T1000 (cell line): ENCODE results near the gene CERS5.
"Not testable (repeated sequence)": the region's sequence is repeated elsewhere in the genome, so short reads cannot be mapped to it uniquely, and the experiment has no call there.

Experiments
- DNase-seq: peaks from one replicate; lab custom pipeline; 2025; ENCODE audit warnings: mixed read lengths; lab: John Stamatoyannopoulos, UW

The CERS5 gene

DNA sequence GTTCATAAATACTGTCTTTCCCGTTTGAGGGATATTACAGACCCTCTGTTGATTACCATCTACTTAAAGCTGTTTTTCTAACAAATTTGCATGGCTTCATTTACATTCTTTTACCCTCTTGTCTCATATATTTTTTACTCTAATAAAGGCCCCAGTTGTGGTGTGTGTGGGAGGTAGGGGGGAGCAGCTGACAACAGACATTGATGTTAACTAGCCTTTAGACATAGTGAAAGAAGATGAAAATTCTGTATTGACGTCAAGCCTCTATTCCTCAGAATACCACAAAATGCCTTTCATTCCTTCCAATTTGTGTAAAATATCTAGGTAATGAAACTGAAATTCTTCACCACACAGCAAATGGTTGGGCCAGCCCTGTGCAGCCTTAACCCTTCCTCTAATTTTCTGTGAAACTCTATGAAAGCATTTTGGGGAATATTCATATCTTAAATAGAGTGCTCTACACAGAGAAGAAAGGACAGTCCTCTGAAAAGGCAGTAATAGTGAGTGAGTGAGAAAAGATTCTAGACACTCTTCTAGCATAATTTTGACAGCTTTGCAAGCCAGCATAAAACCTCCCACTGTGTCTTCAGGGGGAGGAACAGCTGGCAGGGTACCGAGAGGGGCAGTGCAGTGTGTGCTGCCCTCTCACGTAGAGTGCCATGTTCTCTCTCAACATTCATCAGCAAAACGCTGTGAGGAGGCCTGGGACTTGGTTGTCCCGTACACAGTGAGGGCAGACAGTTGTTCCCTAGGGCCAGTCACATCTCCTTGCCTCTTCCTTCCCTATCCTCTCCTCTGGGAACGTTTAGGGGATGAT, 20.1 kb upstream of the CERS5 start:
- no peak for DNase-seq

DNA sequence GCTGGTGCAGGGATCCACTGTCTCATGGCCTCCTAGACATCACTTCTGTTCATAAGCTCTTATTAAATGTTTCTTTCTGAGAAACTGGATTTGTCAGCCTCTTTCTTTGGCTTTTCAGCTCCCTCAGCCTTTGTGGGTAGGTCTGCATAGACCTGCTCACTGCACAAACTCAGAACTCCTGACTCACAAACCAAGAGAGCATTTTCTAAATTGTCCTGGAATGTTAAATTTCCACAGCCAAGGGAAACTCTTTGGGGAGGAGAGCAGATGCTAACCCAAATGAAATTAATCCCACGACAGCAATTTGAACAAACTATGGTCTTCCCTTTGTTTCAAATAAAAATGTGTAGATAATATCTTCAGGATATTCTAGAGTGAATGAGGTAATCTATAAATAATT, 19.5 kb upstream of the CERS5 start:
- DNase-seq = no peak

DNA sequence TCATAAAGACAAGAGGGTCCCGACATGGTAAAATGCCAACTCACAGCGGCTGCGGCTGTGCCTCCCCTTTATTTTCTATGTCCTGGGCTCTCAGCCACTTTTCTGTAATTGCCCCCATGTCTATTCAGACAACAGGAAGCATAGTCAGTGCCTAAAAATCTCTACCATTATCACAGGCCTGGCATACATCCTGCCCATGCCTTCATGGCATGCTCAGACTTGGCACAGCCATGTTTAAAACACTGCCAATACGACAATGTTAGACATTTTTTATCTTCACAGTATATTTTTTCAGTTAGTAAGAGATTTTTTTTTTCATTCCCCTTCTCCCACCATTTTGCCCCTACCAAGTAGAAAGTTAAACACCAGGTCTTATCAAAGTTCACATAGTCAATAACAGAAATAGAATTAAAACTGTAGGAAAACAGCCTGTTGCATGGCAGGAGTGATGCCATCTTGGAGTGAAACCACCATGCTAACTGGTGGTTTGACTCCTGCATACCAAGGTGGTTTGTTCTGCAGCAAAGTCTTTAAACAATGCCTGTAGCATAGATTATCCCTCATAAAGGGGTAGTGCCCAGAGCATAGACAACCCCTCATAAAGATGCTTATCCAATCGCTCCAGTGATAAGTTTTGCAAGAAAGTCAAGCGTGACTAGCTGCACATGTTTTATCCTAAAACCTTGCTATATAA, 18.9 kb upstream of the CERS5 start:
- no peak for DNase-seq

DNA sequence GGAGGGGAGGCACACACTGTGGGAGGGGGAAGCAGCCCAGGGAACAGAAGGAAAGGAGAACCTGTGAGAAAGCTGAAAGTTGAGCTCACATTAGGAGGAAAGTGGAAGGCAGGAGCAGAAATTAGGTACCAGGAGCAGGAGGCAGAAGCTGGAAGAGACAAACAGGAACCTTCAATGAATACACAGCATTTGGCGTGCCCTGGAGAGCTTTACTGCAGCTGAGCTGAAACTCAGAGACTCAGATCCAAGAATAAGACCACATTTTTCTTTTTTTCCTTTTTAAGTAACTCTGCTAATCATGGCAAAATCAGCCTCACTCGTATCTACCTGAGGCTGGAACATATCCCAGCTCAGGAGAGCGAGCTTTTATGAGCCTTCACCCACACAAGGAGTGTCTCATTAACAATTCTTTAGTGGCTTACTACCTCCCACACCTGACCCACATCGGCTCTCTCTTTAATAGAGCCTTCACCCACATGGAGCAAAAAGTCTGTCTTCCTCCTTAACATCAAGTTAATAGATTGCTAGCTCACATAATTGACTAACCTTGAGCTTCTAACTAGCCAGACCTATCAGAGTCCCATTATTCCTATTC, 18.2 kb upstream of the CERS5 start:
- DNase-seq = no peak

DNA sequence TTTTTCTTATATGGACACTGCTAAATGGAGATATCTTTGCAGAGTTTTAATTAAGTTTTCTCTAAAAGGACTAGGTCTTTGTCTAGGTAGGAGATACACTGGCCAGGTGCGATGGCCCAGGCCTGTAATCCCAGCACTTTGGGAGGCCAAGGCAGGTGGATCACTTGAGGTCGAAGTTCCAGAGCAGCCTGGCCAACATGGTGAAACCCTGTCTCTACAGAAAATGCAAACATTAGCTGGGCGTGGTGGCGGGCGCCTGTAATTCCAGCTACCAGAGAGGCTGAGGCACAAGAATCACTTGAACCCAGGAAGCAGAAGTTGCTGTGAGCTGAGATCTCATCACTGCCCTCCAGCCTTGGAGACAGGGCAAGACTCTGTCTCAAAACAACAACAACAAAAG, 17.1 kb upstream of the CERS5 start:
- DNase-seq = no peak

DNA sequence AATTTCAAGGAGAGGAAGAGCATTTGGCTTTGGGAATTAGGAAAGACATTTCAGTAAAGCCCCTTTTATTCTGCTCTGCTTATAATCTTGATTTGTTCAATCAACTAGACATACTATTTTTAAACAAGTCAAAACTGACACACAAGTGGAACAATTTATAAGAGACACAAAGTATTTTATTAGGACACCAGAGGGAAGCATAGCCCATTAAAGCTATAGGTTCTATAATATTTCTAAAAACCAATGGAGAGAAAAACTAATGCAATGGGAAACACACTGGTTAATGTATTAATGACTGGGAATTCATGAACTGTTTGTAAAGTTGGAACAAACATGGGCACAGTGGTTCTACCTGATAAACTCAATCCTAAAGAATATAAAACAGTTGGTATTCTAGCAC, 15.3 kb upstream of the CERS5 start:
- DNase-seq = no peak

DNA sequence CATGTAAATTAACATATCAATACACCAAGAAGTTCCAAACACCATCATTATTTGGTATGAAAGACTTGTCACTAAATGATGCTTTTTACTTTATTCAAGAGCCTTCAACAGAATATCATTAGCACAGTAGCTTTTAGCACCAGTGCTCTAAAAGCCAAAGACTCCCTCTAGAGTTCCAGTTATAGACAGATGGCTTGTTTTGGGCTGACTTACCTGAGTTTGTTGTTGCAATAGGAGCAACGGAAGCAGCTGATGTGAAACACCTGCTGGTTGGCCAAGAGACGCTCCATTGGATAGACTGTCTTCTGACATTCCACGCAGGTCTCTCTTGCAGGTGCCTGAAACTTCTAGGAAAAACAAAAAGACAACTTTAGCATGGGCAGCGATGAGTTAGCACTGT, 14.5 kb upstream of the CERS5 start:
- DNase-seq = no peak

DNA sequence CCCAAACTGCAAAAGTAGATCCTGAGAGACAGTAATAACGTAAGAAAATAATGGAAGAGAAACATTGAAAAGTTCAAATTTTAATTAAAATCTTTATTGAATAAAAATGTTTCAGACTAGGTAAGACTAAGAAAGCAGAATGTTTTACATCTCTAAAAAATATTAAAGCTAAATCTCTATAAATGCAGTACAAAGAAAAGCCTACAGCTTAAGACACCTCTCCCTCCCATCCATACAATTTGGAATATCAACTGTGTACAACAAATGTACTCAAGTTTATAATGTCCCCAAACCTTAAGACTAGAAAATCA, 8.5 kb upstream of the CERS5 start:
- DNase-seq = no peak

DNA sequence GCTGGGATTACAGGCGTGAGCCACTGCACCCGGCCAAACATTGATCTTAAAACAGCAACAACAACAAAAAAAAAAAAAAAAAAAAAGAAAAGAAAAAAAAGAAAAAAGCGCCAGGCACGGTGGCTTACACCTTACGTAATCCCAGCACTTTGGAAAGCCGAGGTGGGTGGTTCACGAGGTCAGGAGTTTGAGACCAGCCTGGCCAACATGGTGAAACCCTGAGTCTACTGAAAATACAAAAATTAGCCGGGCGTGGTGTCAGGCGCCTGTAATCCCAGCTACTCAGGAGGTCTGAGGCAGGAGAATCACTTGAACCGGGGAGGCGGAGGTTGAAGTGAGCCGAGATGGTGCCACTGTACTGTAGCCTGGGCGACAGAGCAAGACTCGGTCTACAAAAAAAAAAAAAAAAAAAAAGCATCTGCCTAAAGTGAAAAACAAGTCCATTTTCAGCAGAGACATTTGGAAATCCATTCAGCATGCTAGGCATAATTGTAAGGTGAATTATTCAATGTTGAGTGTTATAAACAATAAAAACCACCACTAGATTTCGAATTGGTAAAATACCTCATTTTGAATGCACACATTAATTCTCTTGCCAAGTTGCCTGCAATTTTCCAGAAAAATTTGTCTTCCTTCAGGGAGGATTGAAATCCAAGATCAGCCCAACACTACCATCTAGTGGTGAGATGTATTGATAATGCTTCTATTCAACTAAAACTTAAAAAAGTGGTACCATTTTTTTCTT, 8.0 kb upstream of the CERS5 start:
- DNase-seq = no peak

DNA sequence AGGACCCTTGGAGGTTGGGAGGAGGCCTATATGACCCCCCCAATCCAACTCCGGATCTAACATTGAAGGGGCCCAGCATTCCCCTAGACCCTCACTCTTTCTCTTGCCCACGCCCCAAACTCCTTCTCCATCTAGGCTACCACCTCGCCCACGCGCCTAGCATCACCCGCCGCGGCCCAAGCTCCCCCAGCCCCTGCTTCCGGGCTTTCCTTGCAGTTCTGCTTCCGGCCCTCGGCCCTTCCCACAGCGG, 445 bp downstream of the CERS5 start:
- no peak for DNase-seq

DNA sequence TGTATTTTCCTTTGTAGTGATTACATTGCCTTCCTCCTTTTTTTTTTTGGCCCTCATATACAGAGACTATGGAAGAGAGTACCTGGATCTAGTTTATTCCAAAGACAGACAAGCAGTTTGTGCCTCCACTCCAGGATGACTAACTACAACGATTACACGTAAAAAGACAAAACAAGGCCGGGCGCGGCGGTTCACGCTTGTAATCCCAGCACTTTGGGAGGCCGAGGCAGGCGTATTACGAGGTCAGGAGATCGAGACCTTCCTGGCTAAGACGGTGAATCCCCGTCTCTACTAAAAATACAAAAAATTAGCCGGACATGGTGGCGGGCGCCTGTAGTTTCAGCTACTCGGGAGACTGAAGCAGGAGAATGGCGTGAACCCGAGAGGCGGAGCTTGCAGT, 2.2 kb downstream of the CERS5 start:
- DNase-seq = no peak

DNA sequence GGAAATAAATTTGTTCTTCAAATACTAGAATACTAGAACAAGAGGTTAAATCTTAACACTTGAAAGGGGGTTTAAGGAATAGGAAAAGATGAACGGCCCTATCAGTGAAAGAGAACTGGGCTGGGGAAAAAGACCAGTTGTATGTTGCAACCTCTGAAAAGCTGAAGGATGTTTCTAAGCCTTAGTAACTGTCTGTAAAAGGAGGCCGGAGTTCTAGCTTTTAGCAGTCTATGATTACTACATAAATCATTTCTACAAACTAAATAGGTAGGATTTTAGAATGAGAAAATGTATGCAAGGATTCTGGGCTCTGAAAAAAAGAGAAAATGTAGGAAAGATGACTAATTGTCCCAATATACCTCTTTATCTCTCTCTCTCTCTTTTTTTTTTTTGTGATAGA, 4.9 kb downstream of the CERS5 start:
- DNase-seq = no peak

DNA sequence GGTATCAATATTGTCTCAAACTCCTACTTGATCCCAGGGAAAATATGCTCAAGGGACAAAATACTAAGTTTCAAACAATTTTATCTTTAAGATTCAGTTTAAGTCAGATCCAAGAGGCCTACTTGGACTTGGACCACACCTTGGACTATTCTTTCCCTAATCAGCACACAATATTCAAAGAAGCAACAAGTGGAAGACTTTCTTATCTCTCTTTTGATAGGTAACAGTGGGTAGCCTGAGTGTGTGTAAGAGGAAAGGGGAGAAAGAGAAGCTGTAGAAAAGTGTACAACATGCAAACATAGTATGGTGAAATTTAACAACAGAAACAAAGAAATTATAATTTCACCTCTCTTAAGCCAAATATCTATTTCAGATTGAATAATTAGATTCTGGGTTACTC, 6.5 kb downstream of the CERS5 start:
- DNase-seq = no peak

DNA sequence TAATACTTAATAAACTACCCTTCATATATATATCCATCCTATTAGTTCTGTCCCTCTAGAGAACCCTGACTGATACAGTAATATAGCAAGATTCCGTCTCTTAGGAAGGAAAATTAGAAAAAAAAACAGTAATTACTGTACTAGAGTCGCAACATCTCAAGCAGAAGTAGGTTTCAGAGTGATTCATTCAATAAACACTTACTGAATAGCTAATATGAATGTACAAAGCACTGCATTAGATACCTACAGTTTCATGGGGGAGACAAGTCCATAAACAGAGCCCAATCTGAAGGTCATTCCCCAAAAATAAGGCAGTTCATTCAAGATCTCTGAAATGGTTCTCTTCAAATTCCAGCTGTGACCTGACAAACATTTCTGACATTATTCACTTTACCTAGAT, 9.9 kb downstream of the CERS5 start:
- no peak for DNase-seq

DNA sequence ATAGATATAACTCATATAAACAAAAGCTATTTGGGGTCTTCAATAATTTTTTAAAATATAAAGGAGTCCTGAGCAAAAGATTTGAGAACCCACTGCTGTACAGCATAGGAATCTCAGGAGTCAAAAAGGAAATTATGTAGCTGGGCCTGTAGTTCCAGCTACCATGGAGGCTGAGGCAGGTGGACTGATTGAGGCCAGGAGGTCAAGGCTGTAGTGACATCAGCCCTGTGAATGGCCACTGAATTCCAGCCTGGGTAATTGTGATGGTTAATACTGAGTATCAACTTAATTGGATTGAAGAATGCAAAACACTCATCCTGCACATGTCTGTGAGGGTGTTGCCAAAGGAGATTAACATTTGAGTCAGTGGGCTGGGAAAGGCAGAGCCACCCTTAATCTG, 10.5 kb downstream of the CERS5 start:
- DNase-seq = no peak

DNA sequence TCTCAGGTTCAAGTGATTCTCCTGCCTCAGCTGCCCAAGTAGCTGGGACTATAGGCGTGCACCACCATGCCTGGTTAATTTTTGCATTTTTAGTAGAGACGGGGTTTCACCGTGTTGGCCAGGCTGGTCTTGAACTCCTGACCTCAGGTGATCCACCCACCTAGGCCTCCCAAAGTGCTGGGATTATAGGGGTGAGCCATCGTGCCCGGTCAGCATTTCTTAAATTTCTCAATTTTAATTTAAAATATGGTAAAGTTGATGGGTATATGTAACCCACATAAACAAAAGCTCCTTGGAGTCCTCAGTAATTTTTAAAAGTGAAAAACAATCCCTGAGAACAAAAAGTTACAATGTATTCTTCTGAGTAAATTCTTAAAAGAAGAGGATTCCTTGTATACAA, 12.2 kb downstream of the CERS5 start:
- not testable (repeated sequence) for DNase-seq

DNA sequence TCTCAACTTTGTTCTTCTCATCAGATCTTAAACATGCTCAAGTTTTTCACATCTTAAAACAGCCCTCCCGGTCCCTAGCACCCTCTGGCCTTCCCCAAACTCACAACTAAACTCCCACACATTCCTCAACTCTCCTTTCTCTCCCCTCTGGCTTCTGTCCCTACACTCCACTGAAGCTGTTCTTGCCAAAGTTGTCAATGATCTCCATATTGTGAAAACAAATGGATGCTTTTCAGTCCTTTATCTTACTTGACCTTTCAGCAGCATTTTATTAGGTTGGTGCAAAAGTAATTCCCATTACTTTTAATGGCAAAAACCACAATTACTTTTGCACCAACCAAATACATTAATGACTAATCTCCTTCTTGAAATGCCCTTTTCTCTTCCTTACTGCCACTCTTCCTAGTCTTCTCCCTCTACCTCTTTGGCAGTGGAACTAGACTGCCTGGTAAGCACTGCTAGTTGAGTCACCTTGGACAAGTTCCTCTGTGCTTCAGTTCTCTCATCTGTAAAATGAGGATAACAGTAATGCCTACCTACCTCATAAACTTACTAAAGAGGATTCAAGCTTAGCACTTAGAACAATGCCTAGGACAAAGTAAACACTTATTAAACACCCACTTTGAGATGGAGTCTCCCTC, 16.0 kb downstream of the CERS5 start:
- DNase-seq = no peak

DNA sequence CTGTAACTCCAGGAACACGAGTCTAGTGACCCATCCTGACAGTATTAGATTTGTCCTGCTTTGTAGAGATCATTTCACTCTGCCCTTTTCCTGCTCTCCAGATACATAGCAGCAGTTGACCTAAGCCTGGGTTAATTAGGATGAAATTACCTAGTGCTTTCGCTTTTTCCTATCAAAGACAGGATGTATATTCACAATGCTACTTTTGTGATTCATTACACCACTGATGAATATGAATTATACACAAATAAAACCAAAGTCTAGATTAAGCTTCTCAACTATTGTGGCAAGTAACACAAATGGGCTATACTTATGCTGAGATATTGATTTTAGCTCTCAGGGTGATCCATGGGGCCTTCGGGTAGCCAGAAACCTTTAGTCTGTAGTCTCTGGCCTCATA, 17.9 kb downstream of the CERS5 start:
- no peak for DNase-seq

DNA sequence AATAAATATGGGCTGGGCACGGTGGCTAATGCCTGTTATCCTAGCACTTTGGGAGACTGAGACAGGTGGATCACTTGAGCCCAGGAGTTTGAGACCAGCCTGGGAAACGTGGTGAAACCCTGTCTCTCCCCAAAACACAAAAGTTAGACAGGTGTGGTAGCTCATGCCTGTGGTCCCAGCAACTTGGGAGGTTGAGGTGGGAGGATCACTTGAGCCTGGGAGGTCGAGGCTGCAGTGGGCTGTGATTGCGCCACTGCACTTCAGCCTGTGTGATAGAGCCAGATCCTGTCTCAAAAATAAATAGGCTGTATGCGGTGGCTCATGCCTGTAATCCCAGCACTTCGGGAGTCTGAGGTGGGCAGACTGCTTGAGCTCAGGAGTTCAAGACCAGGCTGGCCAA, 19.2 kb downstream of the CERS5 start:
- DNase-seq = not testable (repeated sequence)

DNA sequence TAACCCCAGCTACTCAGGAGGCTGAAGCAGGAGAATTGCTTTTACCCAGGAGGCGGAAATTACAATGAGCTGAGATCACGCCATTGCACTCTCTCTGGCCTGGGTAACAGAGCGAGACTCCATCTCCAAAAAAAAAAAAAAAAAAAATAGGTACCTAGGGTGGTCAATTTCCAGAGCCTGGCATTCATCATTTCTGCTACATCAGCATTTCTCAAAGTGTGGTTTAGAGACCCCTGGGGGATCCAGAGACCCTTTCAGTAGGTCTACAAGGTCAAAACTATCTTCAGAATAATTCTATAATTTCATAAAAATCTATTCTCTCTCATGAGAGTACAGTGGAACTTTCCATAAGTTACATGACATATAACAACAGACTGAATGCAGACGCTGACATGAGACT, 19.9 kb downstream of the CERS5 start:
- no peak for DNase-seq

DNA sequence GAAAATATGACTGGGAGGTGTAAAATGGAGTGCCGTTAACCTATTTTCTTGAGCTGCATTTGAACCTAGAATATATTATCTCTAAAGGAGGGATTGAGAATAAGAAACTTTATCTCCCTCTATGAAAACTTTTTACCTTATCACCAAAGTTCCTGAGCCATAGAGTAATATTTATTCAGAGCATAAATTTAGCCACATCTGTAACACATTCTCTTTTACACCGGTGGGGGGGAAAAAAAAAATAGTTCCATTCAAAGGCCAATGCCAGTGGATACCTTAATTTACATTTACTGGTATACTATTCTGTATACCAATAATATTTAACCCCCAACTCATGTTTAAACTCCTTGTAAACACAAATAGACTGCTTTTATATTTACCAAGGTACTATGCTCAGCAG, 21.7 kb downstream of the CERS5 start:
- DNase-seq = no peak

DNA sequence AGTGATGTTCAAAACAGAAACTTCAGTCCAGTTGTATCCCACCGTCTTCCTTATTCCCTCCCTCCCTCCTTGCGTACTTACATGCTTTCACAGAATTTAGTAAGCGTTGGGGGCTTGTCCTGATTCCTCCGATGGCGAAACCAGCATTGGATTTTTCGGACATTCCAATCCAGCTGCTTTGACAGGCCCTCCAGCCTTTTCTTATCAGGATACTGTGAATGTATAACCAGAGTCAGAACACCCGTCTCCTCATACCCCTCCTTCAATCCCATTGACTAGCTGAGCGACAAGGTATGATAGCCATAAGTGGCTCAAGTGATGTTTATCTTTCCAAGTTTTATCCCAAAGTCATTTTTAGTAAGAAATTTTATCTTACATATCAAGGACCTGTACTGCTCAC, 24.2 kb downstream of the CERS5 start:
- DNase-seq = no peak
